HG03432 (cell line): Measurements from ENCODE around the gene R3HDM1.

Source experiments
- ATAC-seq: cut with Tn5 transposase; IDR thresholded peaks from one replicate; pipeline ENCODE4 v1.9.1; 2021; ENCODE audit warnings: mild to moderate bottlenecking, moderate library complexity; ENCODE audit not compliant: unreplicated experiment

The R3HDM1 gene

GRCh38 chr2:135773319-135773718, 242.0 kb downstream of the R3HDM1 start:
- ATAC-seq = no peak

GRCh38 chr2:135773917-135774316, 242.6 kb downstream of the R3HDM1 start:
- ATAC-seq = no peak
